Adrenal gland (tissue), 5 donors: ENCODE results near the gene OR10A4.

Experiments
- POLR2A ChIP-seq, 2 donors: fragments of 450-650 bp; IDR thresholded peaks; one replicate each; pipeline ENCODE4 v1.6.1; 2017; ENCODE audit warnings: antibody characterized with exemption in 2 of 2, mild to moderate bottlenecking in 2 of 2, moderate library complexity in 1 of 2
- TF ChIP-seq, protein P1 (sequence below), 6 experiments: fragments of 450-650 bp in 4 of 6; fragments of 200-600 bp in 2 of 6; sonication (generic) in 1 of 6; IDR thresholded peaks; 1 replicate in 5 of 6; 2 replicates in 1 of 6; pipeline versions ENCODE4 v1.5.1 to v1.8.0; 2016 to 2021; ENCODE audit warnings: antibody characterized with exemption in 6 of 6, mild to moderate bottlenecking in 2 of 6, moderate library complexity in 1 of 6
- donor health status: DM: no; HTN: no; CAD: no.

DNA sequence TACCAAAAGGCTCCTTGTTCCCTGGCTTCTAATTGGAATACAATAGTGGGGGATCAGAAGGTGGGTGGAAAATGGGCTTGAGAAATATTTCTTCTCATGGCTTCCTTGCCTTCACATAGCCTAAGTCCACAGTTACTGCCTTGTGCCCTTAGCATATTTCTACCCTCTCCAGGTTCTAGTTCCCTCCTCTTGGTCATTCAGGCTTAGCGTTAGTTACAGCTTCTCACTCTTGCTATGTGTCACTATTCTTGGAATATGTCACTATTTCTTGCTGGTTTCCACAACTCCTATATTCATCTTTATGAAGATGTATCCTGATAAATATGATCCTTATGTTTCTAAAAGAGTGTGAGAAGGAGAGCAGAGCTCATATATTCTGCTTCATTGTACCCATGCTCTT is 13.4 kb downstream of the OR10A4 start:
- TF ChIP-seq, protein P1, sequence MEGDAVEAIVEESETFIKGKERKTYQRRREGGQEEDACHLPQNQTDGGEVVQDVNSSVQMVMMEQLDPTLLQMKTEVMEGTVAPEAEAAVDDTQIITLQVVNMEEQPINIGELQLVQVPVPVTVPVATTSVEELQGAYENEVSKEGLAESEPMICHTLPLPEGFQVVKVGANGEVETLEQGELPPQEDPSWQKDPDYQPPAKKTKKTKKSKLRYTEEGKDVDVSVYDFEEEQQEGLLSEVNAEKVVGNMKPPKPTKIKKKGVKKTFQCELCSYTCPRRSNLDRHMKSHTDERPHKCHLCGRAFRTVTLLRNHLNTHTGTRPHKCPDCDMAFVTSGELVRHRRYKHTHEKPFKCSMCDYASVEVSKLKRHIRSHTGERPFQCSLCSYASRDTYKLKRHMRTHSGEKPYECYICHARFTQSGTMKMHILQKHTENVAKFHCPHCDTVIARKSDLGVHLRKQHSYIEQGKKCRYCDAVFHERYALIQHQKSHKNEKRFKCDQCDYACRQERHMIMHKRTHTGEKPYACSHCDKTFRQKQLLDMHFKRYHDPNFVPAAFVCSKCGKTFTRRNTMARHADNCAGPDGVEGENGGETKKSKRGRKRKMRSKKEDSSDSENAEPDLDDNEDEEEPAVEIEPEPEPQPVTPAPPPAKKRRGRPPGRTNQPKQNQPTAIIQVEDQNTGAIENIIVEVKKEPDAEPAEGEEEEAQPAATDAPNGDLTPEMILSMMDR (IDR thresholded peaks at IDR 0.05) = no peak
- TF ChIP-seq POLR2A (IDR thresholded peaks at IDR 0.05) = no peak
